K562 (cell line): ENCODE results near the gene SCAMP2. TPM values are rescaled to one million over a fixed set of nuclear protein-coding genes. Genes with fewer than 3 reads are reported as not detected.

Experiments
- AFF1 ChIP-seq, 2 experiments: fragments of 450-650 bp; IDR thresholded peaks; 2 replicates each; pipeline ENCODE4 v1.6.1; 2018; ENCODE audit warnings: mild to moderate bottlenecking in 2 of 2, low read depth in 1 of 2; ENCODE audit not compliant: partially characterized antibody in 2 of 2
- CBX8 ChIP-seq: fragments of 200-600 bp; sonication (generic); IDR thresholded peaks from 2 replicates; pipeline ENCODE4 v1.6.1; 2012; ENCODE audit warnings: borderline replicate concordance, mixed run types, low read depth, mild to moderate bottlenecking, moderate library complexity, mixed read lengths, low read length, control low read depth, inconsistent platforms; ENCODE audit not compliant: poor library complexity, severe bottlenecking; ENCODE audit errors: extremely low read depth
- ERF ChIP-seq: fragments of 450-650 bp; formaldehyde crosslinking; IDR thresholded peaks from 2 replicates; pipeline ENCODE4 v1.4.0; 2020; ENCODE audit warnings: mild to moderate bottlenecking, mixed read lengths
- EZH2 ChIP-seq: IDR thresholded peaks from 2 replicates; pipeline ENCODE4 v1.6.1; 2012; ENCODE audit warnings: low read depth, mild to moderate bottlenecking, inconsistent platforms, low read length, borderline replicate concordance
- JUNB ChIP-seq: fragments of 450-650 bp; formaldehyde crosslinking; conservative IDR thresholded peaks from 2 replicates; pipeline ENCODE4 v1.4.0; 2020; ENCODE audit warnings: mild to moderate bottlenecking
- MAFK ChIP-seq: IDR thresholded peaks from 2 replicates; pipeline ENCODE4 v1.6.1; 2011; ENCODE audit warnings: low read length, improper control_type of control experiment
- MTA3 ChIP-seq: fragments of 450-650 bp; formaldehyde crosslinking; IDR thresholded peaks from 2 replicates; pipeline ENCODE4 v1.6.1; 2017; ENCODE audit warnings: mild to moderate bottlenecking, borderline replicate concordance
- PCBP2 ChIP-seq: fragments of 200-400 bp; formaldehyde crosslinking; IDR thresholded peaks from 2 replicates; pipeline ENCODE4 v1.6.1; 2018; ENCODE audit warnings: low read length, low read depth, mild to moderate bottlenecking, moderate library complexity; ENCODE audit not compliant: poor library complexity, severe bottlenecking
- PML ChIP-seq: IDR thresholded peaks from 2 replicates; pipeline ENCODE4 v1.6.1; 2012; ENCODE audit warnings: low read length, inconsistent platforms
- RFX7 ChIP-seq: fragments of 250-450 bp; sonication (Bioruptor Pico); IDR thresholded peaks from 2 replicates; pipeline ENCODE4 v1.5.1; 2021; ENCODE audit warnings: mild to moderate bottlenecking
- SIX5 ChIP-seq, 2 experiments: IDR thresholded peaks; 2 replicates each; pipeline ENCODE4 v1.6.1; 2011; ENCODE audit warnings: low read length in 2 of 2, borderline replicate concordance in 1 of 2, low read depth in 1 of 2, mild to moderate bottlenecking in 1 of 2, moderate library complexity in 1 of 2; ENCODE audit not compliant: insufficient read depth in 1 of 2
- SMARCA4 ChIP-seq: fragments of 450-650 bp; IDR thresholded peaks from 2 replicates; pipeline ENCODE4 v1.6.1; 2016
- SUPT5H ChIP-seq: fragments of 450-650 bp; IDR thresholded peaks from 2 replicates; pipeline ENCODE4 v1.6.1; 2016
- TAL1 ChIP-seq: fragments of 450-650 bp; IDR thresholded peaks from 2 replicates; pipeline ENCODE4 v1.6.1; 2016; ENCODE audit warnings: mild to moderate bottlenecking
- THAP7 ChIP-seq: fragments of 250-450 bp; sonication (Bioruptor Pico); IDR thresholded peaks from 2 replicates; pipeline ENCODE4 v1.5.0; 2021
- TOE1 ChIP-seq, 2 experiments: fragments of 450-650 bp in 1 of 2; sonication (generic) in 1 of 2; formaldehyde crosslinking in 1 of 2; IDR thresholded peaks; 2 replicates each; pipeline versions ENCODE4 v1.7.1 to v1.8.0; 2016 to 2022; ENCODE audit warnings: borderline replicate concordance in 2 of 2, mild to moderate bottlenecking in 2 of 2, antibody characterized with exemption in 1 of 2, inconsistent platforms in 1 of 2, low read depth in 1 of 2, missing genetic modification reagents in 1 of 2, moderate library complexity in 1 of 2
- ZNF175 ChIP-seq: fragments of 200-800 bp; sonication (Bioruptor generic); IDR thresholded peaks from 2 replicates; pipeline ENCODE4 v1.6.1; 2016; ENCODE audit warnings: low read depth, mild to moderate bottlenecking, missing genetic modification characterization, missing compliant biosample characterization
- ZNF561 ChIP-seq: fragments of 450-650 bp; formaldehyde crosslinking; conservative IDR thresholded peaks from 2 replicates; pipeline ENCODE4 v1.4.0; 2020; ENCODE audit warnings: mild to moderate bottlenecking, moderate library complexity
- ZNF830 ChIP-seq: fragments of 250-450 bp; sonication (Bioruptor Pico); IDR thresholded peaks from 2 replicates; pipeline ENCODE4 v1.5.0; 2021; ENCODE audit warnings: mild to moderate bottlenecking
- polyA plus RNA-seq, 8 experiments: library from polyadenylated mRNA; depleted of rRNA in 4 of 8; stranded (reverse) in 5 of 8; unstranded in 3 of 8; fragments of >200 nt; fragmentation: Nextera tagmentation in 2 of 8; fragmentation: Illumina TruSeq in 1 of 8; extraction: Ambion mirVana in 2 of 8; extraction: Trizol in 1 of 8; gene quantifications; 2 replicates each; pipeline versions ENCODE4 v1.2.1 to v1.2.3, GENCODE V29; 2011 to 2014; ENCODE audit warnings: inconsistent platforms in 1 of 8, missing spikeins in 1 of 8
- total RNA-seq, 7 experiments: library from RNA; depleted of rRNA in 6 of 7; stranded (reverse); fragments of >200 nt in 6 of 7; fragmentation: Illumina TruSeq in 2 of 7; extraction: Trizol in 2 of 7; gene quantifications; 2 replicates each; pipeline versions ENCODE4 v1.2.1 to v1.2.3, GENCODE V29; 2011 to 2021; ENCODE audit warnings: low replicate concordance in 1 of 7
- TF ChIP-seq, protein P1 (sequence below), 2 experiments: fragments of 200-800 bp in 1 of 2; sonication (Bioruptor generic) in 1 of 2; sonication (generic) in 1 of 2; formaldehyde crosslinking in 1 of 2; IDR thresholded peaks in 1 of 2; conservative IDR thresholded peaks in 1 of 2; 2 replicates each; pipeline versions ENCODE4 v1.5.0 to v1.6.1; 2016 to 2020; ENCODE audit warnings: missing compliant biosample characterization in 1 of 2, missing genetic modification characterization in 1 of 2, missing genetic modification reagents in 1 of 2
- TF ChIP-seq, protein P2 (sequence below): fragments of 450-650 bp; formaldehyde crosslinking; conservative IDR thresholded peaks from 2 replicates; pipeline ENCODE4 v1.4.0; 2022; ENCODE audit warnings: mild to moderate bottlenecking, missing genetic modification characterization

Gene SCAMP2
- total and polyA plus RNA-seq, 9 of the 15 experiments (the other 6 are each of a cell fraction or from before 2014, with no cell fraction given) = 5.9 to 61.1 (median 20.1) TPM

DNA sequence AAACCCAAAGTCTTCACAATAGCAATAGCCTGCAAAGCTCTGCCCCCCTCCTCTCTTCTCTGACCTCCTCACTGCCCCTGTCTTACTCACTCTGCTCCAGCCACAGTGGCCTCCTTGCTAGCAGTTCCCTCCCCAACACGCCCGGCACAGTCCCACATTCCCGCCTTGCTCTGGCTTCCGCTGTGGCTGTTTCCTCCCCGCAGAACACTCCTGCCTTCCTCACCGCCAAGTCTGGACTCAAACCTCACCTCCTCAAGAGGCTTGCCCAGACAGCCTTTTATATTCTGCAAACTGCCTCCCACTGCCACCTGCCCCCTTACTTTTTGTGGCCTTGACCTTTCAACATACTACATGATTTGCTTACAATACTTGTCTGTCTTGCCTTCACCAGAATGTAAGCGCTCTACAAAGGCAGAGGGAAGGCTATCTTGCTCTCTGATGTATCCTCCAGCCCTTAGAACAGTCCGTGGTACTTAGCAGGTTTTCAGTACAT, 16.3 kb upstream of the SCAMP2 start (continued):
- TF ChIP-seq ERF (CRISPR knock-in tag) (no peak), RFX7 (no peak), SIX5 (IDR thresholded peaks at IDR 0.05; ENCODE audit: borderline replicate concordance in 1 of 2, insufficient read depth in 1 of 2, low read depth in 1 of 2, low read length in 2 of 2) (no peak), SUPT5H (no peak), THAP7 (no peak), PML (no peak), EZH2 (no peak), ZNF830 (CRISPR knock-in tag) (no peak), PCBP2 (no peak), SMARCA4 (no peak; the same call in 1 of the 2 replicates), ZNF175 (peak; percentile 45; the same call in 1 of the 2 replicates), JUNB (no peak), CBX8 (no peak), MTA3 (0 out of 2 replicates have a peak, but pooled peaks have one; percentile 19), TAL1 (no peak), MAFK (no peak), ZNF561 (no peak), TOE1 (IDR thresholded peaks at IDR 0.05; ENCODE audit: borderline replicate concordance) (no peak), TOE1 (CRISPR knock-in tag; IDR thresholded peaks at IDR 0.05; ENCODE audit: borderline replicate concordance, low read depth) (no peak), AFF1 (IDR thresholded peaks at IDR 0.05; ENCODE audit: low read depth in 1 of 2, partially characterized antibody in 2 of 2) (no peak)
- TF ChIP-seq, protein P1, sequence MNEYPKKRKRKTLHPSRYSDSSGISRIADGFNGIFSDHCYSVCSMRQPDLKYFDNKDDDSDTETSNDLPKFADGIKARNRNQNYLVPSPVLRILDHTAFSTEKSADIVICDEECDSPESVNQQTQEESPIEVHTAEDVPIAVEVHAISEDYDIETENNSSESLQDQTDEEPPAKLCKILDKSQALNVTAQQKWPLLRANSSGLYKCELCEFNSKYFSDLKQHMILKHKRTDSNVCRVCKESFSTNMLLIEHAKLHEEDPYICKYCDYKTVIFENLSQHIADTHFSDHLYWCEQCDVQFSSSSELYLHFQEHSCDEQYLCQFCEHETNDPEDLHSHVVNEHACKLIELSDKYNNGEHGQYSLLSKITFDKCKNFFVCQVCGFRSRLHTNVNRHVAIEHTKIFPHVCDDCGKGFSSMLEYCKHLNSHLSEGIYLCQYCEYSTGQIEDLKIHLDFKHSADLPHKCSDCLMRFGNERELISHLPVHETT (CRISPR knock-in tag; conservative IDR thresholded peaks at IDR 0.05 in 1 of 2, IDR thresholded peaks at IDR 0.05 in 1 of 2) = no peak
- TF ChIP-seq, protein P2, sequence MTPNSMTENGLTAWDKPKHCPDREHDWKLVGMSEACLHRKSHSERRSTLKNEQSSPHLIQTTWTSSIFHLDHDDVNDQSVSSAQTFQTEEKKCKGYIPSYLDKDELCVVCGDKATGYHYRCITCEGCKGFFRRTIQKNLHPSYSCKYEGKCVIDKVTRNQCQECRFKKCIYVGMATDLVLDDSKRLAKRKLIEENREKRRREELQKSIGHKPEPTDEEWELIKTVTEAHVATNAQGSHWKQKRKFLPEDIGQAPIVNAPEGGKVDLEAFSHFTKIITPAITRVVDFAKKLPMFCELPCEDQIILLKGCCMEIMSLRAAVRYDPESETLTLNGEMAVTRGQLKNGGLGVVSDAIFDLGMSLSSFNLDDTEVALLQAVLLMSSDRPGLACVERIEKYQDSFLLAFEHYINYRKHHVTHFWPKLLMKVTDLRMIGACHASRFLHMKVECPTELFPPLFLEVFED (CRISPR knock-in tag) = no peak
